ENCODE results near the gene MEF2B.

The MEF2B gene

DNA sequence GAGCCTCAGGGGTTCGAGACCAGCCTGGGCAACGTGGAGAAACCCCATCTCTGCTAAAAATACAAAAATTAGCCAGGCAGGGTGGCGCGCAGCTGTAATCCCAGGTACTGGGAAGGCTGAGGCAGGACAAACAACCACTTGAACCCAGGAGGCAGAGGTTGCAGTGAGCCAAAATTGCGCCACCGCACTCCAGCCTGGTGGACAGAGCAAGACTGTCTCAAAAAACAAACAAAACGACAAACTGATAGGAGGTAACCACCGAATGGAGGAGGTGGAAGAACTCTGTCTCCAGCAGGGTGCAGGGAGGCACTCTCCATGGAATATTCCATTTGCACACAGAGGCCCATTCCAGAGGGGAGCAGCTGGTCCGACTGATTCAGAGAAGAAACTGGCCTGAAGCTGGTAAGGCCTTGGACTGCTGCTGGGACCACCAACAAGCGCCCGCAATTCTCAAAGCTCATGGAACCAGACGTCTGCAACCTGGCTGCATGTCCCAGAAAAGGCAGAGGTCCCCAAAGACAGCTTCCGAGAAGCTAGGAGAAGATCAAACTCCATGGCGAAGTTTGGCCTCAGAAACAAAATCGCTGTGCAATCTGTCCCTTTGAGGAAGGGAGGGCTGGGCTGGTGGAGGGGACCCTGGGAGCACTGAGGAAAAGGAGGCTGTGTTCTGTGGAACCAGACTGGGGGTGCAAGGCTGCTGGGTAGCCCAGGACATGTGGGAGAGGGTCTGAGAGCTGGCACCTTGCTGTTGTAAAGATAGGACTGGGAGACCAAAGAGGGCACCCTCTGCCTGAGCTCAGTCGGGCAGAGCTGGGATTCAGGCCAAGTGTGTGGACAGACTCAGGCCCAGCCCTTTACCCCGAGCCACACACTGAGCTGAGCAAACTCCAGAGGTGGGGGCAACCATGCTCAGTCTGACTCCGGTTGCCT, 71.1 kb downstream of the MEF2B start:
- no peak for DNase-seq (ENCODE audit: low spot score)

DNA sequence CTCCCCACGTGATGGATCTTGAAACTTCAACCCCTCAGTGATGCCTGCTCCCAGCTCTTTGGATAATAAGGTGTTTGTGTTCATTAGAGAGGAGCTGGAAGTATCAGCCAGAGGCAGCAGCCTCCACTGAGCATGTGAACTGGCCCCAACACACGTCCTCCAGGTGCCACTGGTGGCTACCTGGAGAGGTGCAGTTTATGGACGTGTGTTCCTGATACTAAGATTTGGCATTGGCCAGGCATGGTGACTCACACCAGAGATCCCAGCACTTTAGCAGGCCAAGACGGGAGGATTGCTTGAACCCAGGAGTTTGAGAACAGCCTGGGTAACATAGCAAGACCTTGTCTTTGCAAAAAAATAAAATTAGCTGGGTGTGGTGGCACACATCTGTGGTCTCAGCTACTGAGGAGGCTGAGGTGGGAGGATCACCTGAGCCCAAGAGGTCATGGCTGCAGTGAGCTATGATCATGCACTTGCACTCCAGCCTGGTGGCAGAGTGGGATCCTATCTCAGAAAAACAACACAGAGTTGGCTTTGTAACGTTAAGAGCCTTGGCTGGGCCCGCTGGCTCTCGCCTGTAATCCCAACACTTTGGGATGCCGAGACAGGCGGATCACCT, 71.9 kb downstream of the MEF2B start:
- no peak for DNase-seq (ENCODE audit: low spot score)

DNA sequence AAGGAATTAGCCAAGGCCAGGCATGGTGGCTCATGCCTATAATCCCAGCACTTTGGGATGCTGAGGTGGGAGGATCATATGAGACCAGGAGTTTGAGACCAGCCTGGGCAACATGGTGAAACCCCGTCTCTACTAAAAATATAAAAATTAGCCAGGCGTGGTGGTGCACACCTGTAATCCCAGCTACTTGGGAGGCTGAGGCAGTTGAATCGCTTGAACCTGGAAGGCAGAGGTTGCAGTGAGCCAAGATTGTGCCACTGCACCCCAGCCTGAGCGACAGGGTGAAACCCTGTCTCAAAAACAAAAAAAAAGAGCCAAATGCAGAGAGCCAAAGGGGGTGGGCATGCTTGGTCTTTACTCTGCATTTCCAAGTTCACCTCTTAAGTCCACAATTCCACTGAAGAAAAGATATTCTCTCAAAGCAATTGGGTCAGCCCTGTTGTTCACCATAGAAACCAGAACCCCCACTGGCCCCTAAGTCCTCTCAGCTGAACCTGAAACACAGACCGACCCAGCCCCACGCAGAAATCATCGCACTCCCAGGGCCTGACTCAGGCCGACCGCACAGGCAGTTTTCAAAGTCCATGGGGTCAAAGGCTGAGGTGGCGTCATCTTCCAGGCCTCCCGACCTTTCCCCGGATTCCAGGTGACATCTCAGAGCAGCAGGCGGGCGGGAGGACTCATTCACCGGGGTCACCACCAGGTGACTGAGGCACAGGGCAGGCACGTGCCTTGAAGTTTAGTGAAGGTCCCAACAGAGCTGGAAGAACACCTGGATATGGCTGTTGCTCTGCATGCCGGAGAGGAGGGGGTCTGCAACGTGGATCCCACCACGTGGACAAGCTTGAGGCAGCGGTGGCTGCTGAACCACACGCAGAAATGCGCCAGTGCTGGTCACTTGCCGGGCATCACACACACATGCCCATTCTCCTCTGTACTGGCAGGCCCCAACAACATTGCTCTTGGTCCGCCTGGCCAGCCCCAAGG, 73.1 kb downstream of the MEF2B start:
- DNase-seq (ENCODE audit: low spot score), result no peak

DNA sequence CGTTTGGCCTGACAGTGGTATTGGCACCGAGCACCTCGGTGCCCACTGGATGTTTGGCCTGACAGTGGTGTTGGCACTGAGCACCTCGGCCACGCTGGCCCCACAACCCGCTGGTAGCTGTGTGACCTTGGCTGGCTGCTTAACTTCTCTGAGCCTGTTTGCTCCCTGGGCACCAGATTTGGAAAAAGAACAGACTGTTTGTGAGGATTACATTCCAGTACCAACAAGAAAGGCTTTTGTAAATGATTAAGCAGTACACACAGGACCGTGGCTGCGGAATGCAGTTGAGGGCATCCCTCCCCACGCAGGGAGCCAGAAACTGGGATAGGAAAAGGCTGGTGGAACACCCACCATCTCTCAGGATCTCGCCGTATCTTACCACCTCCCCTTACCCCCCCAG, 74.4 kb downstream of the MEF2B start:
- DNase-seq (ENCODE audit: low spot score), result no peak
